WERI-Rb-1 (cell line): Measurements from ENCODE around the gene TAS2R20.

Experiments
- DNase-seq: peaks from one replicate; pipeline ENCODE4 v3.0.0-alpha.2; 2020
- H3K27ac ChIP-seq: fragments of 250-450 bp; sonication (Bioruptor Pico); 2 replicates; pipeline ENCODE4 v1.5.1; 2020; ENCODE audit warnings: mild to moderate bottlenecking, moderate library complexity
- H3K27me3 ChIP-seq: fragments of 250-450 bp; sonication (Bioruptor Pico); 2 replicates; pipeline ENCODE4 v1.5.1; 2021; ENCODE audit warnings: mild to moderate bottlenecking, low read depth, moderate library complexity; ENCODE audit not compliant: insufficient read depth, severe bottlenecking
- H3K36me3 ChIP-seq: fragments of 250-450 bp; sonication (Bioruptor Pico); 2 replicates; pipeline ENCODE4 v1.5.1; 2020; ENCODE audit warnings: mild to moderate bottlenecking, moderate library complexity
- H3K4me3 ChIP-seq: 2 replicates; pipeline ENCODE4 v1.5.1; 2011; ENCODE audit warnings: low read depth, mild to moderate bottlenecking, control low read depth, low read length
- H3K9me3 ChIP-seq: fragments of 250-450 bp; sonication (Bioruptor Pico); 2 replicates; pipeline ENCODE4 v1.5.1; 2021; ENCODE audit warnings: mild to moderate bottlenecking, moderate library complexity; ENCODE audit not compliant: severe bottlenecking
- TF ChIP-seq, protein P1 (sequence below): IDR thresholded peaks from 2 replicates; pipeline ENCODE4 v1.5.1; 2011; ENCODE audit warnings: low read depth, mild to moderate bottlenecking, control low read depth, inconsistent platforms, low read length

The TAS2R20 gene

DNA sequence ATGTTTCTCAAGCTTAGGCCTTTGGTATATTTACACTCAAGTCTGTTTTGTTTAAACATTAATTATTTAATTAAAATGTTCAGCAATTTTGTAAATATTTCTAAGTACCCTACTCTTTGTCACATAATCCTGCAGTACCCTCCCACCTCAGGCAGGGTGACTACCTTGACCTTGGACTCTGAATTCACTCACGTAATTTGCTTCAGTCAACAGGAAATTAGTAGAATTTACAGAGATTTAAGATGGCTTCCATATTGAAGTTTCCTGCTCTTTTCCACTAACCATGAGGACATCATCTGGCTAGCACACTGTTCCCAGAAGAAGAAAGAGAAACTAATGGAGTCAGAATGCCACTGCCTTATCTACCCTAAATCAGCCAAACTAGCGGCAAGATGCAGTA is 25.3 kb upstream of the TAS2R20 start:
- TF ChIP-seq, protein P1, sequence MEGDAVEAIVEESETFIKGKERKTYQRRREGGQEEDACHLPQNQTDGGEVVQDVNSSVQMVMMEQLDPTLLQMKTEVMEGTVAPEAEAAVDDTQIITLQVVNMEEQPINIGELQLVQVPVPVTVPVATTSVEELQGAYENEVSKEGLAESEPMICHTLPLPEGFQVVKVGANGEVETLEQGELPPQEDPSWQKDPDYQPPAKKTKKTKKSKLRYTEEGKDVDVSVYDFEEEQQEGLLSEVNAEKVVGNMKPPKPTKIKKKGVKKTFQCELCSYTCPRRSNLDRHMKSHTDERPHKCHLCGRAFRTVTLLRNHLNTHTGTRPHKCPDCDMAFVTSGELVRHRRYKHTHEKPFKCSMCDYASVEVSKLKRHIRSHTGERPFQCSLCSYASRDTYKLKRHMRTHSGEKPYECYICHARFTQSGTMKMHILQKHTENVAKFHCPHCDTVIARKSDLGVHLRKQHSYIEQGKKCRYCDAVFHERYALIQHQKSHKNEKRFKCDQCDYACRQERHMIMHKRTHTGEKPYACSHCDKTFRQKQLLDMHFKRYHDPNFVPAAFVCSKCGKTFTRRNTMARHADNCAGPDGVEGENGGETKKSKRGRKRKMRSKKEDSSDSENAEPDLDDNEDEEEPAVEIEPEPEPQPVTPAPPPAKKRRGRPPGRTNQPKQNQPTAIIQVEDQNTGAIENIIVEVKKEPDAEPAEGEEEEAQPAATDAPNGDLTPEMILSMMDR = no peak
- no peaks in the 10 kb centered on the region for H3K9me3 ChIP-seq
- DNase-seq = no peak
- no peaks in the 10 kb centered on the region for H3K27me3 ChIP-seq
- H3K4me3 ChIP-seq = no peak overlapping the region
- H3K36me3 ChIP-seq = no peaks in the 10 kb centered on the region
- H3K27ac ChIP-seq = no peak overlapping the region

DNA sequence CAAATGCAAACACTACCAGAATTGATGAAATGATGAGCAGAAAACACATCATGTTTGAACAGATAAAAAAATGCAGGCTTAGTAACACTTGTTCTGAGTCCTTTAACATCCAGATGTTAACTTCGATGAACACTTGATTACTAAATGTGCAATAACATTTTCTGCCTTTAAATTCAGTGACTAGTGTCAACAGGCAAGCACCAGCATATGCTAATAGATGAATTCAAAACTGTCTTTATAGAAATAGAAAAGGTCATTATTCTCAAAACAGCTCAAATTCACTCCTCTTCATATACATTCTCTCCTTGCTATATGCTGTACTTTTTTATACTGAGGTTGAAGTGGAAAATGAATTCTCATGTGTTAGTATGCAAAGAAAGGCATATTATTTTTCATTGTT is 24.4 kb upstream of the TAS2R20 start, which contains the start of gene TAS2R19:
Gene TAS2R19 (minus strand): TSS at position 101 of the 400 bp plus-strand sequence. CDS start 49 bp downstream, at position 52.
- TF ChIP-seq, protein P1 = no peak
- Histone ChIP-seq H3K27me3 (no peaks in the 10 kb centered on the region), H3K36me3 (no peaks in the 10 kb centered on the region), H3K4me3 (no peak within 1 kb of the TSS), H3K9me3 (no peaks in the 10 kb centered on the region), H3K27ac (no peak within 1 kb of the TSS)
- no peak for DNase-seq

DNA sequence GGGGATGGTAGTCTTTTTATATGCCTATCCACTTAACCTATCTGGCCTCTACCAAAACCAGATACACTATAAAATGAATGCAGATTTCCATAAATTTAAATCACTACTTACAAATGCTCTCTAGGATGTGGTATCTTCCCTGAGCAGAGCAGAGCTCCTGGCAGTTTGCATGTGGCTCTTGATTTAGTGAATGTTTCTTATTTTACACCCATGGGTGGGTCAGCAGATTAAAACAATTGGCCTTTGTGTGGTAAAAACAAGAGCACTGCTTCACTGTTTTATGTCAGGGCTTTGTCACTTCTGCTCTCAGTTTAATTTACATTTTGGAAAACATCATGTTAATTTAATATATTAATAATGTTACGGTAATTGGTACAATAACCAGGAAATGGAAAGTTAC is 18.8 kb upstream of the TAS2R20 start:
- no peaks in the 10 kb centered on the region for H3K27me3 ChIP-seq
- H3K4me3 ChIP-seq = no peak overlapping the region
- no peaks in the 10 kb centered on the region for H3K36me3 ChIP-seq
- TF ChIP-seq, protein P1 = no peak
- H3K27ac ChIP-seq = no peak overlapping the region
- no peaks in the 10 kb centered on the region for H3K9me3 ChIP-seq
- no peak for DNase-seq

DNA sequence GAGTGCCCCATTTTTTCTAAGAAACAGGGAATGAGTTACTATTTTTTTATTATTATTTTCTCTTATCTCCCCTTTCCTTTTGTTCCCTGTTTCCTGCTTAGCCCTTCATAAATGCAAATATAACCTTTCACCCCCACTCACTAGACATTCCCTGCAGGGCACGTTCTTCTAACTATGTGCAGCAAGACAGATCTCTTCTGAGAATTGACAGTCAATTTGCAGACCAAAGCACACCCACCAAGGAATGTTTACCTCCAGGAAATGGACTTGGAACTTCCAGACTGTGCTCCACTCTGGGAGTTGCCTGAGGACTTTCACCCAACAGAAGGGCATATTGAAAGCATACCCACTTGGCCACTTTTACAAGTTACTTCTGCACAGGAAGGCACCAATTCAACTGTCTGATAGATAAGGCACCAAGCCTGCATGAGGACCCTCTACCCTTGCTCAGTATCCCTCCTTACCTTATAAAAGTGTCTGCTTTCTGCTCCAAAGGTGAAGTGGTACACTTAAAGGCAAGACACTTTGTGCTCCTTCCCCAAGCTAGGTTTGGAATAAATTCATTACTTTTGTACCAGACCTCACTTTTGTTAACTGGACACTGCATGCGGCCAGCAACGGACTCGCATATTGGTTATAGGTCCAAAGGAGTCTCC is 17.8 kb upstream of the TAS2R20 start:
- no peaks in the 10 kb centered on the region for H3K36me3 ChIP-seq
- H3K27ac ChIP-seq = no peak overlapping the region
- TF ChIP-seq, protein P1 = no peak
- no peak overlapping the region for H3K4me3 ChIP-seq
- no peaks in the 10 kb centered on the region for H3K27me3 ChIP-seq
- H3K9me3 ChIP-seq = no peaks in the 10 kb centered on the region
- no peak for DNase-seq

DNA sequence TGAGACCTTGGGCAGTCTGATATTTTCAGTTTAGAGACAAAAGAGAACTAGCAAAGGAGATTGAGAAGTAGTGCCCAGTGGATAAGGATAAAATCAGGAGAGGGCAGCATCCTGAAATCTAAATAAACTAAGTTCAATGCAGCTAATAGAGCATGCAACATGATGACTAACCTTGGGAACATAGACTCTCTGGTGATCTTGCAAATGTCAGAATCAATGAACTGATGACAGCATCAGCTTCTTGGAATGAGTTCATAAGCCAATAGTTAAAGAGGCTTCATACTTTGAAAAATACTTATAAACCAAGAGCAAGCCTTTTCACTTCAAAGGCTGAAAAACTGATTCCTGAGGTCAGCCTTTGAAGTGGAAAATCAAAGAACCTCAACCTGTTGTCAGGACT is 16.1 kb upstream of the TAS2R20 start:
- H3K36me3 ChIP-seq = no peaks in the 10 kb centered on the region
- no peak for DNase-seq
- H3K27ac ChIP-seq = no peak overlapping the region
- no peak overlapping the region for H3K4me3 ChIP-seq
- TF ChIP-seq, protein P1 = no peak
- no peaks in the 10 kb centered on the region for H3K9me3 ChIP-seq
- H3K27me3 ChIP-seq = no peaks in the 10 kb centered on the region

DNA sequence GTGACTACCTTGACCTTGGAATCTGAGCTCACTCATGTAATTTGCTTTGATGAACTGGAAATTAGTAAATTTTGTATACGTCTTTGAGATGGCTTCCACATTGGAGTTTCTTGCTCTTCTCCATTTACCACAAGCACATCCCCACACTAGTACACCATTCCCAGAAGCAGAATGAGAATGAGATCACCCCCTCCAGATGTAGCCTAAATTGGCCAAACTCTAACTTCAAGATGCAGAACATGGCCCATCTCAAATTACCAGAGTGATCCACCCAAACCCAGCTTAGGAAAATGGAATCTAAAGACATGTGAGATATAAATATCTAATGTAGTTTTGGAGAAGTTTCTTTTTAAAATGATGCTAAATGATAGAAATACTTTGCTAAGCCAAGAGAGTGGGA is 9.5 kb upstream of the TAS2R20 start:
- H3K9me3 ChIP-seq = no peaks in the 10 kb centered on the region
- no peaks in the 10 kb centered on the region for H3K36me3 ChIP-seq
- H3K4me3 ChIP-seq = no peak overlapping the region
- DNase-seq = no peak
- TF ChIP-seq, protein P1 = no peak
- H3K27me3 ChIP-seq = no peaks in the 10 kb centered on the region
- no peak overlapping the region for H3K27ac ChIP-seq
